ENCODE data around the gene LMAN1L.

- TF ChIP-seq CTCF (conservative IDR thresholded peaks at IDR 0.05; ENCODE audit: low read depth, low read length) (no peak), EZH2phosphoT487 (IDR thresholded peaks at IDR 0.05; ENCODE audit: borderline replicate concordance, low read length) (no peak), EZH2 (IDR thresholded peaks at IDR 0.05; ENCODE audit: low read length, unreplicated experiment) (no peak)
These were observed 54.9 kb downstream of the LMAN1L start for GRCh38 chr15:74867466-74868038.

All from PC-3 (cell line).